Fibroblast of upper back skin (primary cell): Measurements from ENCODE around the gene RIPOR3.
A peak's percentile ranks its signal among the peaks of the same experiment; 100 is the strongest.
"Not testable (repeated sequence)": the region's sequence is repeated elsewhere in the genome, so short reads cannot be mapped to it uniquely, and the experiment has no call there.

Experiments used
- DNase-seq: peaks from one replicate; pipeline ENCODE4 v3.0.0-alpha.2; 2013

The RIPOR3 gene

GRCh38 chr20:50654904-50655303, 36.4 kb downstream of the RIPOR3 start:
- DNase-seq = peak; percentile 37

- DNase-seq = peak; percentile 41
These were observed 38.5 kb downstream of the RIPOR3 start for GRCh38 chr20:50652702-50653294.

- DNase-seq = no peak
These were observed 39.7 kb downstream of the RIPOR3 start for GRCh38 chr20:50651676-50652075.

GRCh38 chr20:50649590-50649989, 41.8 kb downstream of the RIPOR3 start:
- DNase-seq = no peak

GRCh38 chr20:50648651-50649050, 42.7 kb downstream of the RIPOR3 start:
- DNase-seq = no peak

- peak; percentile 49 for DNase-seq
These were observed 44.8 kb downstream of the RIPOR3 start for GRCh38 chr20:50646483-50646996.

- peak; percentile 96 for DNase-seq
These were observed 45.9 kb downstream of the RIPOR3 start for GRCh38 chr20:50645253-50646068.

GRCh38 chr20:50642288-50642803, 49.0 kb downstream of the RIPOR3 start:
- DNase-seq = no peak

- DNase-seq = not testable (repeated sequence)
These were observed 49.6 kb downstream of the RIPOR3 start for GRCh38 chr20:50641625-50642287.

- not testable (repeated sequence) for DNase-seq
These were observed 51.2 kb downstream of the RIPOR3 start for GRCh38 chr20:50639971-50640711.

- peak; percentile 53 for DNase-seq
These were observed 53.1 kb downstream of the RIPOR3 start for GRCh38 chr20:50638015-50638847.

GRCh38 chr20:50636601-50637540, 54.5 kb downstream of the RIPOR3 start:
- no peak for DNase-seq

GRCh38 chr20:50635676-50636600, 55.4 kb downstream of the RIPOR3 start:
- DNase-seq = peak; percentile 43

- DNase-seq = no peak
These were observed 56.3 kb downstream of the RIPOR3 start for GRCh38 chr20:50635014-50635557.

- DNase-seq = no peak
These were observed 57.2 kb downstream of the RIPOR3 start for GRCh38 chr20:50634191-50634590.

- no peak for DNase-seq
These were observed 58.0 kb downstream of the RIPOR3 start for GRCh38 chr20:50633361-50633760.

GRCh38 chr20:50632701-50633100, 58.6 kb downstream of the RIPOR3 start:
- DNase-seq = no peak

- DNase-seq = no peak
These were observed 59.1 kb downstream of the RIPOR3 start for GRCh38 chr20:50632236-50632635.
